ENCODE measurements around the gene EXOC3L1.

- TF ChIP-seq CTCF (IDR thresholded peaks at IDR 0.05; ENCODE audit: low read depth, low read length) (no peak), POLR2A (IDR thresholded peaks at IDR 0.05; ENCODE audit: extremely low read depth, insufficient read length) (no peak), MAX (IDR thresholded peaks at IDR 0.05; ENCODE audit: low read depth, low read length) (no peak), MYC (IDR thresholded peaks at IDR 0.05; ENCODE audit: low read depth, low read length) (no peak)
These were observed 23.5 kb upstream of the EXOC3L1 start for GRCh38 chr16:67213197-67214019.

Data from NB4 (cell line).